Psoas muscle (tissue), 8 donors: ENCODE results near the gene AGTRAP. TPM values are rescaled to one million over a fixed set of nuclear protein-coding genes. Genes with fewer than 3 reads are reported as not detected.

Experiments used
- ATAC-seq, 4 donors: fragments of 200-7000 bp; cut with Tn5 transposase; one replicate each; pipeline ENCODE4 v1.9.1; 2020; ENCODE audit warnings: moderate library complexity in 3 of 4, mild to moderate bottlenecking in 2 of 4
- DNase-seq, 2 donors: peaks; one replicate each; pipeline ENCODE4 v3.0.0-alpha.2; 2020
- H3K27ac ChIP-seq: fragments of 200-600 bp; one replicate; pipeline ENCODE4 v1.8.0; 2022
- H3K27me3 ChIP-seq, 3 donors: fragments of 200-600 bp in 1 of 3; one replicate each; pipeline versions ENCODE4 v1.6.1 to v1.8.0; 2013 to 2022; ENCODE audit warnings: low read length in 2 of 3, mild to moderate bottlenecking in 2 of 3, moderate library complexity in 1 of 3; ENCODE audit not compliant: insufficient read depth in 3 of 3
- H3K36me3 ChIP-seq, 2 donors: fragments of 200-600 bp in 1 of 2; one replicate each; pipeline versions ENCODE4 v1.6.1 to v1.8.0; 2013 to 2022; ENCODE audit warnings: low read depth in 1 of 2, mild to moderate bottlenecking in 1 of 2, moderate library complexity in 1 of 2; ENCODE audit not compliant: insufficient read depth in 1 of 2
- H3K4me1 ChIP-seq: fragments of 200-600 bp; one replicate; pipeline ENCODE4 v1.8.0; 2022
- H3K4me3 ChIP-seq: fragments of 200-600 bp; one replicate; pipeline ENCODE4 v1.8.0; 2022; ENCODE audit warnings: mild to moderate bottlenecking
- H3K9me3 ChIP-seq: fragments of 200-600 bp; one replicate; pipeline ENCODE4 v1.8.0; 2022
- CTCF ChIP-seq: fragments of 200-600 bp; IDR thresholded peaks from one replicate; pipeline ENCODE4 v1.8.0; 2022; ENCODE audit warnings: antibody characterized with exemption
- WGBS, 3 donors: extraction: QIAGEN DNeasy Blood & Tissue Kit; methylation state at CpG; one replicate each; pipeline versions ENCODE4 v1.1.6 to v1.1.7; 2013; 5-methylcytosine and 5-hydroxymethylcytosine counted together
- intact Hi-C, 2 donors: fragments of 100-400 bp; cut with DNase I; formaldehyde crosslinking; loops; one replicate each; pipeline versions ENCODE4 v1.11.0 to v1.14.2; 2022
- polyA plus RNA-seq, 3 donors: library from polyadenylated mRNA; stranded (reverse); fragments of 200-250 nt; gene quantifications; one replicate each; pipeline ENCODE4 v1.2.3, GENCODE V29; 2013
- total RNA-seq, 4 donors: library from RNA; stranded (reverse); fragmentation: NEBNext Ultra II Directional in 2 of 4; extraction: Animal tissue kit (Norgen Biotek cat#: 25700) in 2 of 4; gene quantifications; one replicate each; pipeline versions ENCODE4 v1.2.1 to v1.2.4, GENCODE V29; 2021 to 2023
- donor health status: healthy with polysubstance abuse.
- donor health status: DM: no; HTN: no; CAD: no; lungs with moderate emphysema.
- donor health status: Bipolar disorder and iron deficiency.
- donor health status: healthy.
- donor health status: DM: yes; HTN: yes; CAD: no.
- donor health status: DM: no; HTN: no; CAD: no.
- donor health status: DM: no; HTN: no; CAD: no.
- donor health status: DM: yes; HTN: yes; CAD: no.

Gene AGTRAP
- total and polyA plus RNA-seq, 7 donors: 28.5 to 179 (median 43.2) TPM

GRCh38 chr1:11711490-11711889 is 24.4 kb upstream of the AGTRAP start:
- intact Hi-C loops: no loop called here
- Histone ChIP-seq H3K9me3 (no peaks in the 10 kb centered on the region), H3K36me3 (no peaks in the 10 kb centered on the region), H3K4me1 (no peaks in the 10 kb centered on the region), H3K4me3 (no peak overlapping the region), H3K27ac (no peak overlapping the region), H3K27me3 (peaks cover 0 to 6% (median 5%) of the 10 kb centered on the region in 3 donors)
- no peak for TF ChIP-seq CTCF
- WGBS, 3 donors: 88 to 90% (median 89%) methylated on average over 5 of the region's 5 CpGs
- DNase-seq (no peak), ATAC-seq (no peak)

- Histone ChIP-seq H3K4me3 (no peak overlapping the region), H3K4me1 (no peaks in the 10 kb centered on the region), H3K27me3 (peaks cover 0 to 9% (median 5%) of the 10 kb centered on the region in 3 donors), H3K27ac (no peak overlapping the region), H3K9me3 (no peaks in the 10 kb centered on the region), H3K36me3 (no peaks in the 10 kb centered on the region)
- intact Hi-C loops: no loop called here
- WGBS, 3 donors: 85 to 88% (median 87%) methylated on average over 8 of the region's 8 CpGs
- ATAC-seq: no peak
- no peak for DNase-seq
- no peak for TF ChIP-seq CTCF
Measured at GRCh38 chr1:11712285-11712684, 23.7 kb upstream of the AGTRAP start.

GRCh38 chr1:11713095-11713494 is 22.8 kb upstream of the AGTRAP start:
- ATAC-seq: no peak
- DNase-seq: no peak
- Histone ChIP-seq H3K36me3 (no peaks in the 10 kb centered on the region), H3K27me3 (peaks cover 0 to 9% (median 2%) of the 10 kb centered on the region in 3 donors), H3K4me3 (no peak overlapping the region), H3K4me1 (no peaks in the 10 kb centered on the region), H3K9me3 (no peaks in the 10 kb centered on the region), H3K27ac (no peak overlapping the region)
- no peak for TF ChIP-seq CTCF
- intact Hi-C loops: no loop called here
- WGBS, 3 donors: 69 to 75% (median 70%) methylated on average over 11 of the region's 11 CpGs

GRCh38 chr1:11714831-11715575 is 20.9 kb upstream of the AGTRAP start:
- Histone ChIP-seq H3K27ac (no peak overlapping the region), H3K27me3 (peaks cover 0 to 9% (median 2%) of the 10 kb centered on the region in 3 donors), H3K9me3 (no peaks in the 10 kb centered on the region), H3K4me3 (no peak overlapping the region), H3K4me1 (peaks cover 6% of the 10 kb centered on the region), H3K36me3 (no peaks in the 10 kb centered on the region)
- TF ChIP-seq CTCF: no peak
- WGBS, 3 donors: 77 to 82% (median 78%) methylated on average over 24 of the region's 24 CpGs
- intact Hi-C loops: loop anchor here (2.0 to 5.0 kb wide), 3 partner anchors 38 to 63 kb away; partner anchors contain the start of genes FBXO2 (in 1 of the 2) and FBXO44 (in 1 of the 2)
- no peak for DNase-seq
- no peak for ATAC-seq
